PC-9 (cell line): ENCODE results near the gene FBN1.

Experiments
- EZH2 ChIP-seq: fragments of 200-600 bp; sonication (generic); IDR thresholded peaks from 2 replicates; pipeline ENCODE4 v1.8.0; 2017; ENCODE audit warnings: antibody characterized with exemption, low read depth
- TF ChIP-seq, protein P1 (sequence below): fragments of 200-600 bp; sonication (generic); conservative IDR thresholded peaks from 2 replicates; pipeline ENCODE4 v1.6.1; 2017; ENCODE audit warnings: mixed run types, antibody characterized with exemption, mild to moderate bottlenecking, moderate library complexity

DNA sequence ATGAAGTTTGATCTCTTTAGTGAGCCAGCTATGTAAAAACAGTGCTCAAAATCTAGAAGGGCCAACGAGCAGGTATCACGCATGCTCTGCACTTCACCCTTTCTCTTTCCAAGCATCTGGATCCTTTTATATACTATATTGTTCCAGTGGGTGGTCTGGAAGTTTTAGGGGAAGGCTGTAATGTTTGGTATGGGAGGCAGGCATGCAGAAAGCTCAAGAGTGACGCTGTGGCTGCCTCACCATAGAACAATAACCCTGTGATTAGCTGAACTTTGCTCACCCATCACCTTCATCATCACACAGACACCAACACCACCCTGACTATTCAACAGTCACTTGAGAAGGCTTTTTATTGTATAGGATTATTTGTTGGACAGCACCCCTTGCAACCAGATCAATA lies 81.6 kb downstream of the FBN1 start:
- TF ChIP-seq, protein P1, sequence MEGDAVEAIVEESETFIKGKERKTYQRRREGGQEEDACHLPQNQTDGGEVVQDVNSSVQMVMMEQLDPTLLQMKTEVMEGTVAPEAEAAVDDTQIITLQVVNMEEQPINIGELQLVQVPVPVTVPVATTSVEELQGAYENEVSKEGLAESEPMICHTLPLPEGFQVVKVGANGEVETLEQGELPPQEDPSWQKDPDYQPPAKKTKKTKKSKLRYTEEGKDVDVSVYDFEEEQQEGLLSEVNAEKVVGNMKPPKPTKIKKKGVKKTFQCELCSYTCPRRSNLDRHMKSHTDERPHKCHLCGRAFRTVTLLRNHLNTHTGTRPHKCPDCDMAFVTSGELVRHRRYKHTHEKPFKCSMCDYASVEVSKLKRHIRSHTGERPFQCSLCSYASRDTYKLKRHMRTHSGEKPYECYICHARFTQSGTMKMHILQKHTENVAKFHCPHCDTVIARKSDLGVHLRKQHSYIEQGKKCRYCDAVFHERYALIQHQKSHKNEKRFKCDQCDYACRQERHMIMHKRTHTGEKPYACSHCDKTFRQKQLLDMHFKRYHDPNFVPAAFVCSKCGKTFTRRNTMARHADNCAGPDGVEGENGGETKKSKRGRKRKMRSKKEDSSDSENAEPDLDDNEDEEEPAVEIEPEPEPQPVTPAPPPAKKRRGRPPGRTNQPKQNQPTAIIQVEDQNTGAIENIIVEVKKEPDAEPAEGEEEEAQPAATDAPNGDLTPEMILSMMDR = no peak
- TF ChIP-seq EZH2 = no peak
